WI38 (cell line): ENCODE results near the gene CUL1.

Experiments
- H3K4me3 ChIP-seq: 2 replicates; pipeline ENCODE4 v1.5.1; 2011; ENCODE audit warnings: low read depth, mild to moderate bottlenecking, control low read depth, low read length
- CTCF ChIP-seq: IDR thresholded peaks from 2 replicates; pipeline ENCODE4 v1.5.1; 2012; ENCODE audit warnings: low read depth, mild to moderate bottlenecking, control low read depth, low read length

Gene CUL1

GRCh38 chr7:148761499-148762278, 63.0 kb downstream of the CUL1 start:
- TF ChIP-seq CTCF = no peak
- H3K4me3 ChIP-seq = no peak overlapping the region

- no peak overlapping the region for H3K4me3 ChIP-seq
- TF ChIP-seq CTCF = no peak
Observed at GRCh38 chr7:148763622-148764021, 64.9 kb downstream of the CUL1 start.

- no peak overlapping the region for H3K4me3 ChIP-seq
- TF ChIP-seq CTCF = no peak
Observed at GRCh38 chr7:148770004-148770403, 71.3 kb downstream of the CUL1 start.

GRCh38 chr7:148772297-148773089, 73.8 kb downstream of the CUL1 start:
- H3K4me3 ChIP-seq = no peak overlapping the region
- no peak for TF ChIP-seq CTCF

GRCh38 chr7:148773334-148773733, 74.6 kb downstream of the CUL1 start:
- no peak overlapping the region for H3K4me3 ChIP-seq

GRCh38 chr7:148774471-148774870, 75.8 kb downstream of the CUL1 start:
- H3K4me3 ChIP-seq = no peak overlapping the region
- no peak for TF ChIP-seq CTCF

More at GRCh38 chr7:148773334-148773733, 74.6 kb downstream of the CUL1 start:
- TF ChIP-seq CTCF = no peak
